ENCODE data around the gene FJX1. TPM values are rescaled to one million over a fixed set of nuclear protein-coding genes. Genes with fewer than 3 reads are reported as not detected.

Gene FJX1
- total and polyA plus RNA-seq, 12 donors, result 0.57 to 4.7 (median 1.5) TPM

GRCh38 chr11:35580397-35580781, 37.9 kb upstream of the FJX1 start:
- H3K27me3 ChIP-seq, result peaks cover 0 to 19% (median 11%) of the 10 kb centered on the region in 7 donors
- no peak overlapping the region for H3K27ac ChIP-seq
- 94 to 98% methylated on average over 2 of the region's 2 CpGs for WGBS, 2 donors
- H3K4me3 ChIP-seq, result no peak overlapping the region
- no peak for ATAC-seq
- DNase-seq, result no peak
- intact Hi-C loops (cut with DNase I), result no loop called here
- no peak for TF ChIP-seq CTCF (IDR thresholded peaks at IDR 0.05)
- peaks cover 0 to 12% (median 0%) of the 10 kb centered on the region in 9 donors for H3K4me1 ChIP-seq
- no peaks in the 10 kb centered on the region for H3K36me3 ChIP-seq
- no peaks in the 10 kb centered on the region for H3K9me3 ChIP-seq

GRCh38 chr11:35582033-35582432, 36.2 kb upstream of the FJX1 start:
- TF ChIP-seq CTCF (IDR thresholded peaks at IDR 0.05), result no peak
- Histone ChIP-seq H3K4me3 (no peak overlapping the region), H3K36me3 (no peaks in the 10 kb centered on the region), H3K27ac (no peak overlapping the region), H3K27me3 (peaks cover 0 to 25% (median 19%) of the 10 kb centered on the region in 7 donors), H3K4me1 (peaks cover 0 to 12% (median 0%) of the 10 kb centered on the region in 9 donors), H3K9me3 (no peaks in the 10 kb centered on the region)
- WGBS, 2 donors, result 81 to 83% methylated on average over 1 of the region's 1 CpG
- DNase-seq (no peak), ATAC-seq (no peak)
- intact Hi-C loops (cut with DNase I), result no loop called here

GRCh38 chr11:35583126-35583525, 35.1 kb upstream of the FJX1 start:
- no peak for TF ChIP-seq CTCF (IDR thresholded peaks at IDR 0.05)
- peaks cover 0 to 12% (median 0%) of the 10 kb centered on the region in 9 donors for H3K4me1 ChIP-seq
- H3K27me3 ChIP-seq, result peaks cover 0 to 26% (median 21%) of the 10 kb centered on the region in 7 donors
- ATAC-seq, result no peak
- 50 to 52% methylated on average over 1 of the region's 1 CpG for WGBS, 2 donors
- DNase-seq, result no peak
- H3K36me3 ChIP-seq, result no peaks in the 10 kb centered on the region
- H3K4me3 ChIP-seq, result no peak overlapping the region
- no peaks in the 10 kb centered on the region for H3K9me3 ChIP-seq
- no peak overlapping the region for H3K27ac ChIP-seq
- intact Hi-C loops (cut with DNase I), result no loop called here

- 97% methylated on average over 1 of the region's 1 CpG for WGBS, 2 donors
- peaks cover 0 to 28% (median 21%) of the 10 kb centered on the region in 7 donors for H3K27me3 ChIP-seq
- intact Hi-C loops (cut with DNase I), result no loop called here
These were observed 34.4 kb upstream of the FJX1 start for GRCh38 chr11:35583843-35584242.

More at GRCh38 chr11:35583843-35584242, 34.4 kb upstream of the FJX1 start:
- H3K4me1 ChIP-seq, result peaks cover 0 to 12% (median 0%) of the 10 kb centered on the region in 9 donors
- H3K36me3 ChIP-seq, result no peaks in the 10 kb centered on the region
- H3K9me3 ChIP-seq, result no peaks in the 10 kb centered on the region
- no peak overlapping the region for H3K27ac ChIP-seq
- ATAC-seq, result no peak
- no peak overlapping the region for H3K4me3 ChIP-seq
- DNase-seq, result no peak
- TF ChIP-seq CTCF (IDR thresholded peaks at IDR 0.05), result no peak

Data from heart right ventricle (tissue), 16 donors.